Endothelial cell of umbilical vein (primary cell): ENCODE results near the gene UNC93B1. TPM values are rescaled to one million over a fixed set of nuclear protein-coding genes. Genes with fewer than 3 reads are reported as not detected.

Experiments used
- BruUV-seq: library from RNA; stranded (reverse); fragments of 400-500 nt; replicated peaks from 2 replicates; lab custom pipeline; 2021; lab: Mats Ljungman, UMichigan
- CTCF ChIA-PET: fragments of 300-600, 350-600 bp; sonication (Branson Sonifier 250); formaldehyde crosslinking; loops from one replicate; lab custom pipeline; 2021; ENCODE audit warnings: antibody characterized with exemption, inconsistent platforms; lab: Charles Lee
- POLR2A ChIA-PET: fragments of 300-600, 350-600 bp; sonication (Branson Sonifier 250); formaldehyde crosslinking; loops from one replicate; lab custom pipeline; 2021; ENCODE audit warnings: antibody characterized with exemption, inconsistent platforms; lab: Charles Lee
- DNase-seq: peaks from one replicate; pipeline ENCODE4 v3.0.0-alpha.2; 2011; ENCODE audit warnings: low read depth, low spot score
- FAIRE-seq: peaks from 2 replicates; lab custom pipeline; 2011; peaks lifted over from hg19 to GRCh38; lab: Jason Lieb, UNC
- H2AFZ ChIP-seq: 2 replicates; pipeline ENCODE4 v1.6.0; 2012; ENCODE audit warnings: low read depth, low read length, control low read depth, inconsistent platforms
- H3K27ac ChIP-seq: 2 replicates; pipeline ENCODE4 v1.5.1; 2011; ENCODE audit warnings: low read depth, mild to moderate bottlenecking, control low read depth, low read length, moderate library complexity; ENCODE audit not compliant: insufficient read depth
- H3K27me3 ChIP-seq, 2 experiments: 2 replicates each; pipeline versions ENCODE4 v1.6.0 to v1.6.1; 2011; ENCODE audit warnings: low read length in 2 of 2, mixed read lengths in 1 of 2; ENCODE audit not compliant: control insufficient read depth in 2 of 2, insufficient read depth in 2 of 2
- H3K36me3 ChIP-seq, 2 experiments: 2 replicates in 1 of 2; 3 replicates in 1 of 2; pipeline ENCODE4 v1.5.1; 2011; ENCODE audit warnings: low read length in 2 of 2, mild to moderate bottlenecking in 1 of 2, moderate library complexity in 1 of 2; ENCODE audit not compliant: control insufficient read depth in 2 of 2, insufficient read depth in 2 of 2; ENCODE audit errors: extremely low read depth in 1 of 2
- H3K4me1 ChIP-seq: 3 replicates; pipeline ENCODE4 v1.5.1; 2011; ENCODE audit warnings: mild to moderate bottlenecking, low read length; ENCODE audit not compliant: control insufficient read depth, insufficient read depth; ENCODE audit errors: extremely low read depth
- H3K4me2 ChIP-seq: 2 replicates; pipeline ENCODE4 v1.6.1; 2011; ENCODE audit warnings: low read length, control low read depth, mixed read lengths; ENCODE audit not compliant: insufficient read depth
- H3K4me3 ChIP-seq, 3 experiments: fragments of 200-600 bp in 1 of 3; sonication (generic), shearing (Covaris generic) in 1 of 3; replicated peaks in 1 of 3; 2 replicates each; pipeline ENCODE4 v1.5.1; 2011 to 2016; ENCODE audit warnings: control low read depth in 3 of 3, low read length in 3 of 3, mild to moderate bottlenecking in 2 of 3, inconsistent platforms in 1 of 3, low read depth in 1 of 3, moderate library complexity in 1 of 3; ENCODE audit not compliant: insufficient read depth in 1 of 3
- H3K79me2 ChIP-seq: 2 replicates; pipeline ENCODE4 v1.6.0; 2012; ENCODE audit warnings: low read length, inconsistent platforms; ENCODE audit not compliant: control insufficient read depth, insufficient read depth
- H3K9ac ChIP-seq: replicated peaks from 2 replicates; pipeline ENCODE3; 2011; ENCODE audit warnings: low read length, control low read depth; ENCODE audit not compliant: insufficient read depth; ENCODE audit errors: extremely low read depth
- H3K9me1 ChIP-seq: replicated peaks from 3 replicates; pipeline ENCODE4 v1.6.0; 2011; ENCODE audit warnings: mild to moderate bottlenecking, low read length; ENCODE audit not compliant: control insufficient read depth, insufficient read depth; ENCODE audit errors: extremely low read depth
- H3K9me3 ChIP-seq: replicated peaks from 2 replicates; pipeline ENCODE4 v1.5.1; 2012; ENCODE audit warnings: low read length, inconsistent platforms; ENCODE audit not compliant: control insufficient read depth, insufficient read depth
- H4K20me1 ChIP-seq: replicated peaks from 2 replicates; pipeline ENCODE3; 2011; ENCODE audit warnings: mild to moderate bottlenecking, low read length; ENCODE audit not compliant: control insufficient read depth, insufficient read depth; ENCODE audit errors: extremely low read depth
- EZH2 ChIP-seq: IDR thresholded peaks from 2 replicates; pipeline ENCODE4 v1.6.1; 2012; ENCODE audit warnings: borderline replicate concordance, low read depth, mild to moderate bottlenecking, moderate library complexity, low read length, inconsistent platforms; ENCODE audit not compliant: severe bottlenecking
- FOS ChIP-seq: IDR thresholded peaks from 2 replicates; pipeline ENCODE4 v1.6.1; 2011; ENCODE audit warnings: mild to moderate bottlenecking, low read length, moderate library complexity, borderline replicate concordance; ENCODE audit not compliant: insufficient read depth
- GATA2 ChIP-seq: IDR thresholded peaks from 2 replicates; pipeline ENCODE4 v1.7.0; 2011; ENCODE audit warnings: low read depth, mild to moderate bottlenecking, moderate library complexity, mixed read lengths, low read length; ENCODE audit not compliant: insufficient read length, insufficient read depth
- JUN ChIP-seq: IDR thresholded peaks from 2 replicates; pipeline ENCODE4 v1.6.1; 2011; ENCODE audit warnings: borderline replicate concordance, low read depth; ENCODE audit not compliant: insufficient read length, insufficient read depth
- MYC ChIP-seq: IDR thresholded peaks from one replicate; pipeline ENCODE4 v1.6.1; 2011; ENCODE audit warnings: mild to moderate bottlenecking, low read depth, low read length
- POLR2A ChIP-seq: IDR thresholded peaks from 2 replicates; pipeline ENCODE4 v1.6.1; 2012; ENCODE audit warnings: low read depth, mild to moderate bottlenecking, control low read depth, low read length
- POLR2AphosphoS5 ChIP-seq: IDR thresholded peaks from 2 replicates; pipeline ENCODE4 v1.6.1; 2012; ENCODE audit warnings: low read depth, mild to moderate bottlenecking, control low read depth, low read length, moderate library complexity; ENCODE audit not compliant: insufficient read depth
- dilution Hi-C: fragments of 300-500 bp; cut with MboI; formaldehyde crosslinking; loops from one replicate; pipeline ENCODE4 v1.15.0; 2019; ENCODE audit warnings: low sequenced_read_pairs; ENCODE audit not compliant: extremely low pct_ligation_motif_present
- intact Hi-C: fragments of 100-400 bp; cut with micrococcal nuclease; formaldehyde crosslinking; loops from one replicate; pipeline ENCODE4 v1.10.0; 2022
- polyA plus RNA-seq, 4 experiments: library from polyadenylated mRNA; depleted of rRNA in 3 of 4; stranded (reverse) in 3 of 4; unstranded in 1 of 4; fragments of >200 nt; gene quantifications; 2 replicates each; pipeline versions ENCODE4 v1.2.1 to v1.2.3, GENCODE V29; 2011 to 2012; ENCODE audit warnings: missing spikeins in 1 of 4
- total RNA-seq: library from RNA; stranded (reverse); gene quantifications from 2 replicates; pipeline ENCODE4 v1.2.3, GENCODE V29; 2021
- TF ChIP-seq, protein P1 (sequence below): IDR thresholded peaks from 2 replicates; pipeline ENCODE4 v1.6.1; 2011; ENCODE audit not compliant: insufficient read depth, insufficient read length
- TF ChIP-seq, protein P2 (sequence below), 2 donors: IDR thresholded peaks; 1 replicate in 1 of 2; 2 replicates in 1 of 2; pipeline ENCODE4 v1.5.1; 2011; ENCODE audit warnings: low read length in 2 of 2, mild to moderate bottlenecking in 2 of 2, moderate library complexity in 2 of 2, control low read depth in 1 of 2, inconsistent platforms in 1 of 2, low read depth in 1 of 2; ENCODE audit not compliant: insufficient read depth in 1 of 2; ENCODE audit errors: extremely low read depth in 1 of 2

Gene UNC93B1
- total and polyA plus RNA-seq, 2 donors (not counting 3 experiments of a cell fraction or from before 2014, with no cell fraction given), result 10.6 to 18.9 TPM

DNA sequence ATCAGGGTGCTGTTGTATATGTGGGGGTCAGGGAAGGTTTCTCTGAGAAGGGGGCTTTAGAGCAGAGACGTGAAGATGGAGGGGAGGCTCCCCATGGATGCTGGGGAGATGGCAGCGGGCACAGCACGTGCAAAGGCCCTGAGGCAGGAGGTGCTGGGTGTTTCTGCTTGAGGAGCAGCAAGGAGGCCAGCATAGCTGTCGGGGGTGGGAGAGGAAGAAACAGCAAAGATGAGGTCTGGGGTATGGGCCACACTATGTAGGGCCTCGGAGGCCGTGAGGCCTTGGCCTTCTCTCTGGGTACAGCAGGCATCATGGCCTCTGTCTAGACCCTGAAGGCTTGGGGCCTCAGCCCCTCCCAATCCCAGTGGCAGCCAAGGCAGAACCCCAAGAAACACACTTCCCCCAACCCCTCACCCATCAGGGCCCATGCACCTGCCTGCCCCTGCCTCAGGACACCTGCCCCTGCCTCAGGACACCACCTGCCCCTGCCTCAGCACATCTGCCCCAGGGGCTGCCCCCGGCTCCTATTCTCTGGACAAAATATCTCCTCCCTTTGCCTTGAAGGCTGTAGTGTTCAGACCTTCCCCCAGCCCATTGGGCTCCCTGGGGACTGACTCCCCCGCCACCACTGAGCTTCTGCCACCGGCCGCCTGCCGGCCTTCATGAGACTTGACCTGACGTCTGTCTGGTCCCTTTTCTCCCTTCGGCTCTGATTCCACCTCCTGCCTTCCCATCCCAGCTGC lies 12.4 kb upstream of the UNC93B1 start:
- no peak overlapping the region for H3K9ac ChIP-seq
- peaks cover 7% of the 10 kb centered on the region for H3K4me1 ChIP-seq
- CTCF ChIA-PET, result no interaction called here
- intact Hi-C loops, result no loop called here
- H3K4me3 ChIP-seq, result no peak overlapping the region
- TF ChIP-seq MYC (no peak), POLR2AphosphoS5 (no peak), FOS (no peak), POLR2A (no peak), EZH2 (no peak)
- H3K4me2 ChIP-seq, result no peak overlapping the region
- no peaks in the 10 kb centered on the region for H3K27me3 ChIP-seq
- H3K9me1 ChIP-seq, result no peaks in the 10 kb centered on the region
- FAIRE-seq (no peak), DNase-seq (no peak)
- dilution Hi-C loops, result no loop called here
- H2AFZ ChIP-seq, result no peak overlapping the region
- H3K27ac ChIP-seq, result no peak overlapping the region
- POLR2A ChIA-PET, result no interaction called here
- no peaks in the 10 kb centered on the region for H3K36me3 ChIP-seq
- no TSS peak for BruUV-seq
- no peaks in the 10 kb centered on the region for H4K20me1 ChIP-seq
- H3K9me3 ChIP-seq, result no peaks in the 10 kb centered on the region
- H3K79me2 ChIP-seq, result no peaks in the 10 kb centered on the region

DNA sequence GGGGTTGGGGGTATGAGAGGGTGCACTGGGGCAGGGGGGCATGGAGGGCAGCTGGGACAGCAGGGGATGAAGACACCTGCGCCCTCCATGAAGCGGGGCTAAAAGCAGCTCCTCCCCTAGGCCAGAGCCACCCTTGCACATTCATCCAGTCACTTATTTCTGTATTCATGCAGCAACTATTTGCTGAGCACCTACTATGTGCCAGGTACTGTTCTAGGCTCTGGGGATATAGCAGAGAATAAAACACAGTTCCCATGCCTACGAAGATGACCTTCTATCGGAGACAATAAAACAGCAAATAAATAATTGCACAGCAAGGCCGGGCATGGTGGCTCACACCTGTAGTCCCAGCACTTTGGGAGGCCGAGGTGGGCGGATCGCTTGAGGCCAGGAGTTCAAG lies 11.6 kb upstream of the UNC93B1 start:
- H3K4me3 ChIP-seq, result no peak overlapping the region
- H2AFZ ChIP-seq, result no peak overlapping the region
- H3K9me1 ChIP-seq, result no peaks in the 10 kb centered on the region
- no peak overlapping the region for H3K9ac ChIP-seq
- H3K27ac ChIP-seq, result no peak overlapping the region
- no peaks in the 10 kb centered on the region for H3K27me3 ChIP-seq
- CTCF ChIA-PET, result no interaction called here
- POLR2A ChIA-PET, result no interaction called here
- no peaks in the 10 kb centered on the region for H4K20me1 ChIP-seq
- H3K9me3 ChIP-seq, result no peaks in the 10 kb centered on the region
- TF ChIP-seq JUN, result no peak
- no peak for TF ChIP-seq MYC
- no peak for TF ChIP-seq GATA2
- no peak for TF ChIP-seq EZH2
- TF ChIP-seq FOS, result no peak
- no peak for TF ChIP-seq POLR2A
- TF ChIP-seq, protein P1, sequence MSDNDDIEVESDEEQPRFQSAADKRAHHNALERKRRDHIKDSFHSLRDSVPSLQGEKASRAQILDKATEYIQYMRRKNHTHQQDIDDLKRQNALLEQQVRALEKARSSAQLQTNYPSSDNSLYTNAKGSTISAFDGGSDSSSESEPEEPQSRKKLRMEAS, result no peak
- TF ChIP-seq, protein P2, sequence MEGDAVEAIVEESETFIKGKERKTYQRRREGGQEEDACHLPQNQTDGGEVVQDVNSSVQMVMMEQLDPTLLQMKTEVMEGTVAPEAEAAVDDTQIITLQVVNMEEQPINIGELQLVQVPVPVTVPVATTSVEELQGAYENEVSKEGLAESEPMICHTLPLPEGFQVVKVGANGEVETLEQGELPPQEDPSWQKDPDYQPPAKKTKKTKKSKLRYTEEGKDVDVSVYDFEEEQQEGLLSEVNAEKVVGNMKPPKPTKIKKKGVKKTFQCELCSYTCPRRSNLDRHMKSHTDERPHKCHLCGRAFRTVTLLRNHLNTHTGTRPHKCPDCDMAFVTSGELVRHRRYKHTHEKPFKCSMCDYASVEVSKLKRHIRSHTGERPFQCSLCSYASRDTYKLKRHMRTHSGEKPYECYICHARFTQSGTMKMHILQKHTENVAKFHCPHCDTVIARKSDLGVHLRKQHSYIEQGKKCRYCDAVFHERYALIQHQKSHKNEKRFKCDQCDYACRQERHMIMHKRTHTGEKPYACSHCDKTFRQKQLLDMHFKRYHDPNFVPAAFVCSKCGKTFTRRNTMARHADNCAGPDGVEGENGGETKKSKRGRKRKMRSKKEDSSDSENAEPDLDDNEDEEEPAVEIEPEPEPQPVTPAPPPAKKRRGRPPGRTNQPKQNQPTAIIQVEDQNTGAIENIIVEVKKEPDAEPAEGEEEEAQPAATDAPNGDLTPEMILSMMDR (IDR thresholded peaks at IDR 0.05; ENCODE audit: extremely low read depth in 1 of 2, insufficient read depth in 1 of 2, low read depth in 1 of 2, low read length in 2 of 2), result no peak
- TF ChIP-seq POLR2AphosphoS5, result no peak
- H3K4me1 ChIP-seq, result peaks cover 7% of the 10 kb centered on the region
- FAIRE-seq, result no peak
- dilution Hi-C loops (no loop called here), intact Hi-C loops (no loop called here)
- no peak overlapping the region for H3K4me2 ChIP-seq
- H3K79me2 ChIP-seq, result no peaks in the 10 kb centered on the region
- no peaks in the 10 kb centered on the region for H3K36me3 ChIP-seq
- no peak for DNase-seq
- no TSS peak for BruUV-seq
